GM23248 (cell line): ENCODE measurements around the gene UTS2R. TPM values are rescaled to one million over a fixed set of nuclear protein-coding genes. Genes with fewer than 3 reads are reported as not detected.
A peak's percentile ranks its signal among the peaks of the same experiment; 100 is the strongest.

Source experiments
- DNase-seq: peaks from one replicate; pipeline ENCODE4 v3.0.0-alpha.2; 2015
- H2AFZ ChIP-seq: fragments of 200-600 bp; sonication (generic); 2 replicates; pipeline ENCODE4 v1.6.1; 2016; ENCODE audit warnings: antibody characterized with exemption
- H3F3A ChIP-seq: fragments of 200-600 bp; sonication (generic); 2 replicates; pipeline ENCODE4 v1.6.1; 2016; ENCODE audit warnings: mild to moderate bottlenecking, antibody characterized with exemption, mixed run types; ENCODE audit not compliant: insufficient read depth
- H3K27ac ChIP-seq: fragments of 200-600 bp; sonication (generic); 2 replicates; pipeline ENCODE4 v1.5.1; 2016; ENCODE audit warnings: mild to moderate bottlenecking
- H3K27me3 ChIP-seq: fragments of 200-600 bp; sonication (generic); replicated peaks from 2 replicates; pipeline ENCODE4 v1.6.1; 2016; ENCODE audit warnings: mild to moderate bottlenecking; ENCODE audit not compliant: insufficient read depth
- H3K36me3 ChIP-seq: fragments of 200-600 bp; sonication (generic); 2 replicates; pipeline ENCODE4 v1.6.1; 2016; ENCODE audit warnings: low read depth, mild to moderate bottlenecking
- H3K4me1 ChIP-seq: fragments of 200-600 bp; sonication (generic); 2 replicates; pipeline ENCODE4 v1.6.1; 2016; ENCODE audit warnings: mild to moderate bottlenecking; ENCODE audit not compliant: insufficient read depth
- H3K4me2 ChIP-seq: fragments of 200-600 bp; sonication (generic); one replicate; pipeline ENCODE4 v1.6.1; 2016; ENCODE audit warnings: mild to moderate bottlenecking; ENCODE audit not compliant: unreplicated experiment
- H3K4me3 ChIP-seq: fragments of 200-600 bp; sonication (generic); 2 replicates; pipeline ENCODE4 v1.5.1; 2016; ENCODE audit warnings: mild to moderate bottlenecking
- H3K79me2 ChIP-seq: fragments of 200-600 bp; sonication (generic); 2 replicates; pipeline ENCODE4 v1.6.1; 2016; ENCODE audit warnings: mild to moderate bottlenecking; ENCODE audit not compliant: insufficient read depth
- H3K9ac ChIP-seq: fragments of 200-600 bp; sonication (generic); 2 replicates; pipeline ENCODE4 v1.6.1; 2016; ENCODE audit warnings: mild to moderate bottlenecking
- H3K9me2 ChIP-seq: fragments of 200-600 bp; sonication (generic); 2 replicates; pipeline ENCODE4 v1.6.1; 2016; ENCODE audit warnings: mixed run types, mild to moderate bottlenecking, moderate library complexity; ENCODE audit not compliant: insufficient read depth
- H3K9me3 ChIP-seq: fragments of 200-600 bp; sonication (generic); one replicate; pipeline ENCODE4 v1.6.1; 2017; ENCODE audit warnings: low read depth
- H4K20me1 ChIP-seq: fragments of 200-600 bp; sonication (generic); 2 replicates; pipeline ENCODE4 v1.6.0; 2016; ENCODE audit not compliant: insufficient read depth
- EZH2 ChIP-seq: fragments of 200-600 bp; sonication (generic); IDR thresholded peaks from 2 replicates; pipeline ENCODE4 v1.6.1; 2018; ENCODE audit warnings: antibody characterized with exemption, mild to moderate bottlenecking; ENCODE audit not compliant: insufficient read depth, poor library complexity, severe bottlenecking
- EZH2phosphoT487 ChIP-seq: fragments of 200-600 bp; sonication (generic); IDR thresholded peaks from 2 replicates; pipeline ENCODE4 v1.6.1; 2018; ENCODE audit warnings: antibody characterized with exemption, moderate library complexity, mild to moderate bottlenecking, low read depth; ENCODE audit not compliant: insufficient read depth
- WGBS, 2 experiments: methylation state at CpG; one replicate each; pipeline ENCODE4 v1.1.6; 2015 to 2017; ENCODE audit warnings: low lambda C conversion rate in 2 of 2, low coverage in 1 of 2; ENCODE audit errors: missing lambda C conversion rate in 2 of 2; 5-methylcytosine and 5-hydroxymethylcytosine counted together
- in situ Hi-C: fragments of 300-500 bp; cut with MboI; formaldehyde crosslinking; loops from 2 replicates; pipeline ENCODE4 v1.15.0; 2020
- polyA plus RNA-seq: library from polyadenylated mRNA; unstranded; fragments of >200 nt; fragmentation: Nextera tagmentation; extraction: Ambion mirVana; gene quantifications from 2 replicates; pipeline ENCODE4 v1.2.1, GENCODE V29; 2016
- total RNA-seq: library from RNA; depleted of rRNA; stranded (reverse); fragments of >200 nt; shearing (Covaris generic); gene quantifications from 2 replicates; pipeline ENCODE4 v1.2.3, GENCODE V29; 2014

The UTS2R gene
- total and polyA plus RNA-seq, 2 experiments from 2014 or later, result not detected

- in situ Hi-C loops, result no loop called here
These were observed 16.8 kb downstream of the UTS2R start for GRCh38 chr17:82388223-82388921.

GRCh38 chr17:82388922-82389283 lies 17.3 kb downstream of the UTS2R start:
- no peak overlapping the region for H3K4me2 ChIP-seq
- H3K79me2 ChIP-seq, result no peaks in the 10 kb centered on the region
- no peak overlapping the region for H3K9ac ChIP-seq
- no peak overlapping the region for H2AFZ ChIP-seq
- H3K4me3 ChIP-seq, result no peak overlapping the region
- no peaks in the 10 kb centered on the region for H4K20me1 ChIP-seq
- no peaks in the 10 kb centered on the region for H3K4me1 ChIP-seq
- H3K9me3 ChIP-seq, result no peaks in the 10 kb centered on the region
- DNase-seq, result no peak
- in situ Hi-C loops, result no loop called here
- H3F3A ChIP-seq, result no peaks in the 10 kb centered on the region
- H3K36me3 ChIP-seq, result no peaks in the 10 kb centered on the region
- WGBS, 2 experiments, result 86 to 92% methylated on average over 18 to 21 of the region's 21 CpGs
- peaks cover 12% of the 10 kb centered on the region for H3K27me3 ChIP-seq
- no peak for TF ChIP-seq EZH2phosphoT487
- no peak for TF ChIP-seq EZH2
- H3K27ac ChIP-seq, result no peak overlapping the region
- no peaks in the 10 kb centered on the region for H3K9me2 ChIP-seq

More at GRCh38 chr17:82388223-82388921, 16.8 kb downstream of the UTS2R start:
- Histone ChIP-seq H3K27ac (no peak overlapping the region), H3K9me2 (no peaks in the 10 kb centered on the region), H4K20me1 (no peaks in the 10 kb centered on the region), H3K9ac (no peak overlapping the region), H3K27me3 (peaks cover 12% of the 10 kb centered on the region), H2AFZ (no peak overlapping the region), H3F3A (no peaks in the 10 kb centered on the region), H3K79me2 (no peaks in the 10 kb centered on the region), H3K36me3 (no peaks in the 10 kb centered on the region), H3K4me2 (no peak overlapping the region), H3K9me3 (no peaks in the 10 kb centered on the region), H3K4me3 (no peak overlapping the region), H3K4me1 (no peaks in the 10 kb centered on the region)
- 74 to 82% methylated on average over 22 to 34 of the region's 34 CpGs for WGBS, 2 experiments
- no peak for TF ChIP-seq EZH2
- TF ChIP-seq EZH2phosphoT487, result no peak
- DNase-seq, result peak; percentile 23

GRCh38 chr17:82389379-82389778 lies 17.8 kb downstream of the UTS2R start:
- no peak overlapping the region for H3K27ac ChIP-seq
- H3K36me3 ChIP-seq, result no peaks in the 10 kb centered on the region
- H3K4me3 ChIP-seq, result no peak overlapping the region
- H3K4me2 ChIP-seq, result no peak overlapping the region
- H3K27me3 ChIP-seq, result peaks cover 12% of the 10 kb centered on the region
- H3K4me1 ChIP-seq, result no peaks in the 10 kb centered on the region
- no peaks in the 10 kb centered on the region for H4K20me1 ChIP-seq
- no peak overlapping the region for H2AFZ ChIP-seq
- 76 to 78% methylated on average over 10 of the region's 10 CpGs for WGBS, 2 experiments
- no peaks in the 10 kb centered on the region for H3K9me3 ChIP-seq
- TF ChIP-seq EZH2phosphoT487 (no peak), EZH2 (no peak)
- no peaks in the 10 kb centered on the region for H3K79me2 ChIP-seq
- no peaks in the 10 kb centered on the region for H3F3A ChIP-seq
- DNase-seq, result no peak
- in situ Hi-C loops, result no loop called here
- no peak overlapping the region for H3K9ac ChIP-seq
- H3K9me2 ChIP-seq, result no peaks in the 10 kb centered on the region

- Histone ChIP-seq H3K27ac (no peak overlapping the region), H3K27me3 (peaks cover 12% of the 10 kb centered on the region)
These were observed 18.7 kb downstream of the UTS2R start for GRCh38 chr17:82390015-82390859.

More at GRCh38 chr17:82390015-82390859, 18.7 kb downstream of the UTS2R start:
- H3K9me3 ChIP-seq, result no peaks in the 10 kb centered on the region
- in situ Hi-C loops, result no loop called here
- no peaks in the 10 kb centered on the region for H3K79me2 ChIP-seq
- H2AFZ ChIP-seq, result no peak overlapping the region
- H3F3A ChIP-seq, result no peaks in the 10 kb centered on the region
- H3K9me2 ChIP-seq, result no peaks in the 10 kb centered on the region
- 94% methylated on average over 30 to 34 of the region's 34 CpGs for WGBS, 2 experiments
- H3K36me3 ChIP-seq, result no peaks in the 10 kb centered on the region
- H3K4me3 ChIP-seq, result no peak overlapping the region
- H3K4me2 ChIP-seq, result no peak overlapping the region
- H4K20me1 ChIP-seq, result no peaks in the 10 kb centered on the region
- H3K9ac ChIP-seq, result no peak overlapping the region
- DNase-seq, result no peak
- H3K4me1 ChIP-seq, result no peaks in the 10 kb centered on the region
- no peak for TF ChIP-seq EZH2
- no peak for TF ChIP-seq EZH2phosphoT487
